ENCODE data around the gene FBXW8.

DNA sequence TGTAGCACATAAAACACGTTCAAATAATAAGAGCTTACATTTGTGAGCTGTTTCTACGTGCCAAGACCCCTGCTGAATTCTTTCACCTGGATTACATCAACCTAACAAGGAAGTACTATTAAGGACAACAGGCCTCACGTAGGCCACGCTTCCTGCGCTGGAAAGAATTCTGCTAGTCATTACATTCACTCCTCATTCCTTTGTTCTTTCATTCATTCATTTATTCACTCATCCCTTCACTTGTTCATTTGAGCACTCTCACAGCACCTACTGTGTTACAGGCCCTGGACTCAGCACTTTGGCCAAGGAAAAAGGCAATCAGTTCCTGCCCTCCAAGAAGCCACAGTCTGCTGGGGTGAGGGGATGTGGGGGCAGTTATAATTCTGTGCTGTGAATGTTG is 160.3 kb downstream of the FBXW8 start:
- TF ChIP-seq, protein P1, sequence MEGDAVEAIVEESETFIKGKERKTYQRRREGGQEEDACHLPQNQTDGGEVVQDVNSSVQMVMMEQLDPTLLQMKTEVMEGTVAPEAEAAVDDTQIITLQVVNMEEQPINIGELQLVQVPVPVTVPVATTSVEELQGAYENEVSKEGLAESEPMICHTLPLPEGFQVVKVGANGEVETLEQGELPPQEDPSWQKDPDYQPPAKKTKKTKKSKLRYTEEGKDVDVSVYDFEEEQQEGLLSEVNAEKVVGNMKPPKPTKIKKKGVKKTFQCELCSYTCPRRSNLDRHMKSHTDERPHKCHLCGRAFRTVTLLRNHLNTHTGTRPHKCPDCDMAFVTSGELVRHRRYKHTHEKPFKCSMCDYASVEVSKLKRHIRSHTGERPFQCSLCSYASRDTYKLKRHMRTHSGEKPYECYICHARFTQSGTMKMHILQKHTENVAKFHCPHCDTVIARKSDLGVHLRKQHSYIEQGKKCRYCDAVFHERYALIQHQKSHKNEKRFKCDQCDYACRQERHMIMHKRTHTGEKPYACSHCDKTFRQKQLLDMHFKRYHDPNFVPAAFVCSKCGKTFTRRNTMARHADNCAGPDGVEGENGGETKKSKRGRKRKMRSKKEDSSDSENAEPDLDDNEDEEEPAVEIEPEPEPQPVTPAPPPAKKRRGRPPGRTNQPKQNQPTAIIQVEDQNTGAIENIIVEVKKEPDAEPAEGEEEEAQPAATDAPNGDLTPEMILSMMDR (IDR thresholded peaks at IDR 0.05), result no peak
- no peak for TF ChIP-seq POLR2A (IDR thresholded peaks at IDR 0.05)

All from thyroid gland (tissue), 4 donors.